K562 (cell line): Measurements from ENCODE around the gene SPINT3. TPM values are rescaled to one million over a fixed set of nuclear protein-coding genes. Genes with fewer than 3 reads are reported as not detected.

Experiments
- CBX2 ChIP-seq: fragments of 200-600 bp; sonication (generic); IDR thresholded peaks from one replicate; pipeline ENCODE4 v1.6.1; 2012; ENCODE audit warnings: mild to moderate bottlenecking, low read length, inconsistent platforms; ENCODE audit not compliant: insufficient read depth, poor library complexity, severe bottlenecking
- CTBP1 ChIP-seq: fragments of 450-650 bp; IDR thresholded peaks from 2 replicates; pipeline ENCODE4 v1.6.1; 2016; ENCODE audit warnings: borderline replicate concordance
- MAFK ChIP-seq: IDR thresholded peaks from 2 replicates; pipeline ENCODE4 v1.6.1; 2011; ENCODE audit warnings: low read length, improper control_type of control experiment
- MAX ChIP-seq: sonication (generic); formaldehyde crosslinking; IDR thresholded peaks from 2 replicates; pipeline ENCODE4 v1.9.0; 2022; ENCODE audit warnings: mild to moderate bottlenecking, missing genetic modification reagents
- NEUROD1 ChIP-seq: fragments of 150-350 bp; IDR thresholded peaks from 2 replicates; pipeline ENCODE4 v1.6.1; 2014; ENCODE audit warnings: borderline replicate concordance, low read length, low read depth; ENCODE audit not compliant: partially characterized antibody
- NFRKB ChIP-seq: fragments of 450-650 bp; IDR thresholded peaks from 2 replicates; pipeline ENCODE4 v1.6.1; 2016; ENCODE audit warnings: low read depth
- POLR2B ChIP-seq: fragments of 450-650 bp; IDR thresholded peaks from 2 replicates; pipeline ENCODE4 v1.6.1; 2018; ENCODE audit warnings: low read depth; ENCODE audit not compliant: partially characterized antibody
- RAD21 ChIP-seq, 2 experiments: fragments of 250-450 bp in 1 of 2; fragments of 450-650 bp in 1 of 2; sonication (Bioruptor Pico) in 1 of 2; formaldehyde crosslinking in 1 of 2; IDR thresholded peaks in 1 of 2; conservative IDR thresholded peaks in 1 of 2; 2 replicates each; pipeline versions ENCODE4 v1.4.0 to v1.8.0; 2020 to 2022; ENCODE audit warnings: mild to moderate bottlenecking in 2 of 2, moderate library complexity in 1 of 2
- SMARCB1 ChIP-seq: IDR thresholded peaks from 2 replicates; pipeline ENCODE4 v1.6.1; 2011; ENCODE audit warnings: improper control_type of control experiment, low read depth; ENCODE audit not compliant: insufficient read length
- SRF ChIP-seq, 2 experiments: fragments of 250-450, 450-650 bp in 1 of 2; sonication (Bioruptor Pico) in 1 of 2; sonication (generic) in 1 of 2; formaldehyde crosslinking; IDR thresholded peaks; 2 replicates each; pipeline versions ENCODE4 v1.5.0 to v1.5.1; 2020 to 2022; ENCODE audit warnings: mild to moderate bottlenecking in 1 of 2, missing genetic modification reagents in 1 of 2
- TAF1 ChIP-seq: IDR thresholded peaks from 2 replicates; pipeline ENCODE4 v1.6.1; 2011; ENCODE audit warnings: mild to moderate bottlenecking, low read length, moderate library complexity; ENCODE audit not compliant: insufficient read depth, control insufficient read depth, severe bottlenecking; ENCODE audit errors: extremely low read depth
- ZNF140 ChIP-seq: fragments of 250-450 bp; sonication (Bioruptor Pico); IDR thresholded peaks from 2 replicates; pipeline ENCODE4 v1.8.0; 2021; ENCODE audit warnings: moderate library complexity, mild to moderate bottlenecking, inconsistent platforms
- polyA plus RNA-seq, 8 experiments: library from polyadenylated mRNA; depleted of rRNA in 4 of 8; stranded (reverse) in 5 of 8; unstranded in 3 of 8; fragments of >200 nt; fragmentation: Nextera tagmentation in 2 of 8; fragmentation: Illumina TruSeq in 1 of 8; extraction: Ambion mirVana in 2 of 8; extraction: Trizol in 1 of 8; gene quantifications; 2 replicates each; pipeline versions ENCODE4 v1.2.1 to v1.2.3, GENCODE V29; 2011 to 2014; ENCODE audit warnings: inconsistent platforms in 1 of 8, missing spikeins in 1 of 8
- total RNA-seq, 7 experiments: library from RNA; depleted of rRNA in 6 of 7; stranded (reverse); fragments of >200 nt in 6 of 7; fragmentation: Illumina TruSeq in 2 of 7; extraction: Trizol in 2 of 7; gene quantifications; 2 replicates each; pipeline versions ENCODE4 v1.2.1 to v1.2.3, GENCODE V29; 2011 to 2021; ENCODE audit warnings: low replicate concordance in 1 of 7
- TF ChIP-seq, protein P1 (sequence below), 3 experiments: IDR thresholded peaks in 2 of 3; conservative IDR thresholded peaks in 1 of 3; 2 replicates each; pipeline ENCODE4 v1.5.1; 2011 to 2012; ENCODE audit warnings: low read length in 3 of 3, mild to moderate bottlenecking in 3 of 3, control low read depth in 2 of 3, improper control_type of control experiment in 1 of 3, inconsistent platforms in 1 of 3, low read depth in 1 of 3, mixed read lengths in 1 of 3, moderate library complexity in 1 of 3; ENCODE audit not compliant: insufficient read depth in 2 of 3
- TF ChIP-seq, protein P2 (sequence below): fragments of 250-450 bp; sonication (Bioruptor Pico); IDR thresholded peaks from 2 replicates; pipeline ENCODE4 v1.4.0; 2020
- TF ChIP-seq, protein P3 (sequence below): fragments of 250-450 bp; sonication (Bioruptor Pico); IDR thresholded peaks from 2 replicates; pipeline ENCODE4 v1.8.0; 2021; ENCODE audit warnings: mild to moderate bottlenecking, moderate library complexity
- TF ChIP-seq, protein P4 (sequence below): sonication (generic); formaldehyde crosslinking; IDR thresholded peaks from 2 replicates; pipeline ENCODE4 v1.8.0; 2023; ENCODE audit warnings: mild to moderate bottlenecking, missing genetic modification reagents

Gene SPINT3
- total and polyA plus RNA-seq, 9 of the 15 experiments (the other 6 are each of a cell fraction or from before 2014, with no cell fraction given) = not detected

DNA sequence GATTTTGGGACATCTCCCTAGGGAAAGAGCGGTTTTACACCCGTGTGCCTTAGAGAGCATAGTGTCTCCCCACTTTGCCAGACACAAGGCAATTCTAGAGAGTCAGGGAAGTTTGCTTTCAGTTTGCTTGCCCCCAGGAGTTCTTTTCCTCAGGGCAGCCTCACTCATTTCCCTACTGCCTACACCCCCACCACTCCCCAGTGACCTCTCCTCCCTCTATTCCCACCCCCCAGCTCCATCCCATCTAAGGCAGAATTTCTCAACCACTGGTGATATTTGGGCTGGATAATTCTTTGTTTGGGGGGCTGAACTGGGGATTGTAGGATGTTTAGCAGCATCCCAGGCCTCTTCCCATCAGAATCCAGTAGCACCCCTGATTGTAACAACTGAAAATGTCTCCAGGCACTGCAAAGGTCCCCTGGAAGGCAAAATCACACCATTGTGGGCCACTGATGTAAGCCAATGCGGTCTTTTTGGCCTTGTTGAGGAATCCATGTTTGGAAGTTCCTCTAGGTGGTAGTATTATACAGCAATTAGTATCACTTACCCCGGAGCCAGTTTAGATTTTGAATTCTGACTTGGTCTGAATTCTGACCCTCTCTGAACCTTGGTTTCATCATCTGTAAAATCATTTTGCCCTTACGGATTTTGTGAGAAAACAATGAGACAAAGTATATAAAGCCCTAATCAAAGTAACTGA lies 30.5 kb upstream of the SPINT3 start (continued):
- TF ChIP-seq, protein P1, sequence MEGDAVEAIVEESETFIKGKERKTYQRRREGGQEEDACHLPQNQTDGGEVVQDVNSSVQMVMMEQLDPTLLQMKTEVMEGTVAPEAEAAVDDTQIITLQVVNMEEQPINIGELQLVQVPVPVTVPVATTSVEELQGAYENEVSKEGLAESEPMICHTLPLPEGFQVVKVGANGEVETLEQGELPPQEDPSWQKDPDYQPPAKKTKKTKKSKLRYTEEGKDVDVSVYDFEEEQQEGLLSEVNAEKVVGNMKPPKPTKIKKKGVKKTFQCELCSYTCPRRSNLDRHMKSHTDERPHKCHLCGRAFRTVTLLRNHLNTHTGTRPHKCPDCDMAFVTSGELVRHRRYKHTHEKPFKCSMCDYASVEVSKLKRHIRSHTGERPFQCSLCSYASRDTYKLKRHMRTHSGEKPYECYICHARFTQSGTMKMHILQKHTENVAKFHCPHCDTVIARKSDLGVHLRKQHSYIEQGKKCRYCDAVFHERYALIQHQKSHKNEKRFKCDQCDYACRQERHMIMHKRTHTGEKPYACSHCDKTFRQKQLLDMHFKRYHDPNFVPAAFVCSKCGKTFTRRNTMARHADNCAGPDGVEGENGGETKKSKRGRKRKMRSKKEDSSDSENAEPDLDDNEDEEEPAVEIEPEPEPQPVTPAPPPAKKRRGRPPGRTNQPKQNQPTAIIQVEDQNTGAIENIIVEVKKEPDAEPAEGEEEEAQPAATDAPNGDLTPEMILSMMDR (IDR thresholded peaks at IDR 0.05 in 2 of 3, conservative IDR thresholded peaks at IDR 0.05 in 1 of 3; ENCODE audit: insufficient read depth in 2 of 3, low read depth in 1 of 3, low read length in 3 of 3) = peak; percentile 34 to 59 (median 47); a peak in 3 of 6 replicates
- TF ChIP-seq, protein P2, sequence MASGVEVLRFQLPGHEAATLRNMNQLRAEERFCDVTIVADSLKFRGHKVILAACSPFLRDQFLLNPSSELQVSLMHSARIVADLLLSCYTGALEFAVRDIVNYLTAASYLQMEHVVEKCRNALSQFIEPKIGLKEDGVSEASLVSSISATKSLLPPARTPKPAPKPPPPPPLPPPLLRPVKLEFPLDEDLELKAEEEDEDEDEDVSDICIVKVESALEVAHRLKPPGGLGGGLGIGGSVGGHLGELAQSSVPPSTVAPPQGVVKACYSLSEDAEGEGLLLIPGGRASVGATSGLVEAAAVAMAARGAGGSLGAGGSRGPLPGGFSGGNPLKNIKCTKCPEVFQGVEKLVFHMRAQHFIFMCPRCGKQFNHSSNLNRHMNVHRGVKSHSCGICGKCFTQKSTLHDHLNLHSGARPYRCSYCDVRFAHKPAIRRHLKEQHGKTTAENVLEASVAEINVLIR (CRISPR knock-in tag) = no peak
- no peak for TF ChIP-seq CTBP1
- TF ChIP-seq RAD21 (CRISPR knock-in tag; conservative IDR thresholded peaks at IDR 0.05 in 1 of 2, IDR thresholded peaks at IDR 0.05 in 1 of 2) = peak; percentile 62 to 67
- no peak for TF ChIP-seq CBX2
- TF ChIP-seq SMARCB1 = no peak
- TF ChIP-seq SRF (CRISPR knock-in tag; IDR thresholded peaks at IDR 0.05) = no peak
- TF ChIP-seq POLR2B = no peak
- no peak for TF ChIP-seq NEUROD1
- no peak for TF ChIP-seq NFRKB
- TF ChIP-seq, protein P3, sequence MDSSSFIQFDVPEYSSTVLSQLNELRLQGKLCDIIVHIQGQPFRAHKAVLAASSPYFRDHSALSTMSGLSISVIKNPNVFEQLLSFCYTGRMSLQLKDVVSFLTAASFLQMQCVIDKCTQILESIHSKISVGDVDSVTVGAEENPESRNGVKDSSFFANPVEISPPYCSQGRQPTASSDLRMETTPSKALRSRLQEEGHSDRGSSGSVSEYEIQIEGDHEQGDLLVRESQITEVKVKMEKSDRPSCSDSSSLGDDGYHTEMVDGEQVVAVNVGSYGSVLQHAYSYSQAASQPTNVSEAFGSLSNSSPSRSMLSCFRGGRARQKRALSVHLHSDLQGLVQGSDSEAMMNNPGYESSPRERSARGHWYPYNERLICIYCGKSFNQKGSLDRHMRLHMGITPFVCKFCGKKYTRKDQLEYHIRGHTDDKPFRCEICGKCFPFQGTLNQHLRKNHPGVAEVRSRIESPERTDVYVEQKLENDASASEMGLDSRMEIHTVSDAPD (CRISPR knock-in tag) = no peak
- TF ChIP-seq, protein P4, sequence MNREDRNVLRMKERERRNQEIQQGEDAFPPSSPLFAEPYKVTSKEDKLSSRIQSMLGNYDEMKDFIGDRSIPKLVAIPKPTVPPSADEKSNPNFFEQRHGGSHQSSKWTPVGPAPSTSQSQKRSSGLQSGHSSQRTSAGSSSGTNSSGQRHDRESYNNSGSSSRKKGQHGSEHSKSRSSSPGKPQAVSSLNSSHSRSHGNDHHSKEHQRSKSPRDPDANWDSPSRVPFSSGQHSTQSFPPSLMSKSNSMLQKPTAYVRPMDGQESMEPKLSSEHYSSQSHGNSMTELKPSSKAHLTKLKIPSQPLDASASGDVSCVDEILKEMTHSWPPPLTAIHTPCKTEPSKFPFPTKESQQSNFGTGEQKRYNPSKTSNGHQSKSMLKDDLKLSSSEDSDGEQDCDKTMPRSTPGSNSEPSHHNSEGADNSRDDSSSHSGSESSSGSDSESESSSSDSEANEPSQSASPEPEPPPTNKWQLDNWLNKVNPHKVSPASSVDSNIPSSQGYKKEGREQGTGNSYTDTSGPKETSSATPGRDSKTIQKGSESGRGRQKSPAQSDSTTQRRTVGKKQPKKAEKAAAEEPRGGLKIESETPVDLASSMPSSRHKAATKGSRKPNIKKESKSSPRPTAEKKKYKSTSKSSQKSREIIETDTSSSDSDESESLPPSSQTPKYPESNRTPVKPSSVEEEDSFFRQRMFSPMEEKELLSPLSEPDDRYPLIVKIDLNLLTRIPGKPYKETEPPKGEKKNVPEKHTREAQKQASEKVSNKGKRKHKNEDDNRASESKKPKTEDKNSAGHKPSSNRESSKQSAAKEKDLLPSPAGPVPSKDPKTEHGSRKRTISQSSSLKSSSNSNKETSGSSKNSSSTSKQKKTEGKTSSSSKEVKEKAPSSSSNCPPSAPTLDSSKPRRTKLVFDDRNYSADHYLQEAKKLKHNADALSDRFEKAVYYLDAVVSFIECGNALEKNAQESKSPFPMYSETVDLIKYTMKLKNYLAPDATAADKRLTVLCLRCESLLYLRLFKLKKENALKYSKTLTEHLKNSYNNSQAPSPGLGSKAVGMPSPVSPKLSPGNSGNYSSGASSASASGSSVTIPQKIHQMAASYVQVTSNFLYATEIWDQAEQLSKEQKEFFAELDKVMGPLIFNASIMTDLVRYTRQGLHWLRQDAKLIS = no peak
- no peak for TF ChIP-seq MAX
- no peak for TF ChIP-seq ZNF140 (CRISPR knock-in tag)
- TF ChIP-seq TAF1 = no peak
- TF ChIP-seq MAFK = no peak
